HEK293 (cell line): ENCODE measurements around the gene TMEM236.

ENCODE experiments used
- CTCF ChIA-PET: fragments of 350-600 bp; formaldehyde crosslinking; extraction: SDS; loops from one replicate; lab custom pipeline; 2021; ENCODE audit warnings: antibody characterized with exemption; lab: Yijun Ruan, JAX
- POLR2A ChIA-PET: fragments of 300-600 bp; formaldehyde crosslinking; extraction: SDS; loops from one replicate; lab custom pipeline; 2020; ENCODE audit warnings: antibody characterized with exemption, inconsistent platforms; lab: Yijun Ruan, JAX
- H3K27ac ChIP-seq: fragments of 200-500 bp; sonication (Bioruptor generic); 2 replicates; pipeline ENCODE4 v1.5.1; 2014; ENCODE audit warnings: low read depth, low read length, control low read depth, inconsistent platforms; ENCODE audit errors: extremely low read depth
- H3K36me3 ChIP-seq, 2 experiments: fragments of 200-500 bp in 1 of 2; sonication (Bioruptor generic) in 1 of 2; 1 replicate in 1 of 2; 2 replicates in 1 of 2; pipeline ENCODE4 v1.5.1; 2014 to 2017; ENCODE audit warnings: inconsistent platforms in 2 of 2, low read length in 2 of 2; ENCODE audit not compliant: control insufficient read depth in 2 of 2, insufficient read depth in 1 of 2
- H3K4me1 ChIP-seq: fragments of 200-500 bp; sonication (Bioruptor generic); 2 replicates; pipeline ENCODE4 v1.5.1; 2014; ENCODE audit warnings: mild to moderate bottlenecking, low read length, inconsistent platforms; ENCODE audit not compliant: control insufficient read depth, insufficient read depth
- H3K4me3 ChIP-seq: 2 replicates; pipeline ENCODE4 v1.5.1; 2011; ENCODE audit warnings: low read depth, mild to moderate bottlenecking, control low read depth, low read length, moderate library complexity
- H3K9me3 ChIP-seq: fragments of 200-500 bp; sonication (Bioruptor generic); 2 replicates; pipeline ENCODE4 v1.5.1; 2014; ENCODE audit warnings: low read depth, low read length, inconsistent platforms; ENCODE audit not compliant: control insufficient read depth, insufficient read depth
- EGR2 ChIP-seq: fragments of 450-650 bp; formaldehyde crosslinking; IDR thresholded peaks from 2 replicates; pipeline ENCODE4 v1.5.1; 2016; ENCODE audit warnings: low read depth, missing biosample characterization, missing genetic modification characterization
- GLIS1 ChIP-seq: fragments of 450-650 bp; formaldehyde crosslinking; IDR thresholded peaks from 2 replicates; pipeline ENCODE4 v1.5.1; 2016; ENCODE audit warnings: missing biosample characterization, missing genetic modification characterization
- IKZF3 ChIP-seq: fragments of 450-650 bp; IDR thresholded peaks from 2 replicates; pipeline ENCODE4 v1.5.0; 2018; ENCODE audit warnings: missing biosample characterization, mild to moderate bottlenecking, missing genetic modification characterization, moderate library complexity
- KLF1 ChIP-seq: fragments of 450-650 bp; formaldehyde crosslinking; IDR thresholded peaks from 2 replicates; pipeline ENCODE4 v1.5.1; 2016; ENCODE audit warnings: missing biosample characterization, missing genetic modification characterization
- ZFHX2 ChIP-seq: fragments of 450-650 bp; formaldehyde crosslinking; conservative IDR thresholded peaks from 2 replicates; pipeline ENCODE4 v1.5.1; 2016; ENCODE audit warnings: missing biosample characterization, missing genetic modification characterization
- ZIC2 ChIP-seq: fragments of 450-650 bp; formaldehyde crosslinking; IDR thresholded peaks from 2 replicates; pipeline ENCODE4 v1.5.1; 2016; ENCODE audit warnings: missing biosample characterization, missing genetic modification characterization
- ZNF433 ChIP-seq: fragments of 450-650 bp; formaldehyde crosslinking; IDR thresholded peaks from 2 replicates; pipeline ENCODE4 v1.5.1; 2016; ENCODE audit warnings: missing biosample characterization, missing genetic modification characterization, low read depth
- ZNF585B ChIP-seq: fragments of 450-650 bp; formaldehyde crosslinking; IDR thresholded peaks from 2 replicates; pipeline ENCODE4 v1.5.1; 2016; ENCODE audit warnings: missing biosample characterization, missing genetic modification characterization
- ZNF596 ChIP-seq: fragments of 450-650 bp; IDR thresholded peaks from 2 replicates; pipeline ENCODE4 v1.5.0; 2018; ENCODE audit warnings: missing biosample characterization, mild to moderate bottlenecking, missing genetic modification characterization, moderate library complexity
- ZNF654 ChIP-seq: fragments of 450-650 bp; formaldehyde crosslinking; IDR thresholded peaks from 2 replicates; pipeline ENCODE4 v1.5.1; 2016; ENCODE audit warnings: low read depth, missing biosample characterization, missing genetic modification characterization
- ZNF704 ChIP-seq: fragments of 450-650 bp; formaldehyde crosslinking; IDR thresholded peaks from 2 replicates; pipeline ENCODE4 v1.5.1; 2016; ENCODE audit warnings: missing biosample characterization, missing genetic modification characterization
- ZNF76 ChIP-seq: fragments of 450-650 bp; formaldehyde crosslinking; IDR thresholded peaks from 2 replicates; pipeline ENCODE4; 2016; ENCODE audit warnings: low read depth, missing biosample characterization, missing genetic modification characterization, borderline replicate concordance
- TF ChIP-seq, protein P1 (sequence below): fragments of 450-650 bp; formaldehyde crosslinking; IDR thresholded peaks from 2 replicates; pipeline ENCODE4 v1.5.1; 2016; ENCODE audit warnings: missing biosample characterization, missing genetic modification characterization
- TF ChIP-seq, protein P2 (sequence below): fragments of 450-650 bp; IDR thresholded peaks from 2 replicates; pipeline ENCODE4 v1.5.1; 2018; ENCODE audit warnings: missing biosample characterization, mild to moderate bottlenecking, missing genetic modification characterization
- TF ChIP-seq, protein P3 (sequence below): fragments of 450-650 bp; formaldehyde crosslinking; IDR thresholded peaks from 2 replicates; pipeline ENCODE4 v1.5.1; 2016; ENCODE audit warnings: missing biosample characterization, missing genetic modification characterization
- TF ChIP-seq, protein P4 (sequence below): fragments of 450-650 bp; formaldehyde crosslinking; IDR thresholded peaks from 2 replicates; pipeline ENCODE4 v1.5.0; 2017; ENCODE audit warnings: missing biosample characterization, missing genetic modification characterization, borderline replicate concordance
- TF ChIP-seq, protein P5 (sequence below): fragments of 450-650 bp; formaldehyde crosslinking; IDR thresholded peaks from 2 replicates; pipeline ENCODE4 v1.5.1; 2016; ENCODE audit warnings: missing biosample characterization, missing genetic modification characterization

TMEM236 gene

DNA sequence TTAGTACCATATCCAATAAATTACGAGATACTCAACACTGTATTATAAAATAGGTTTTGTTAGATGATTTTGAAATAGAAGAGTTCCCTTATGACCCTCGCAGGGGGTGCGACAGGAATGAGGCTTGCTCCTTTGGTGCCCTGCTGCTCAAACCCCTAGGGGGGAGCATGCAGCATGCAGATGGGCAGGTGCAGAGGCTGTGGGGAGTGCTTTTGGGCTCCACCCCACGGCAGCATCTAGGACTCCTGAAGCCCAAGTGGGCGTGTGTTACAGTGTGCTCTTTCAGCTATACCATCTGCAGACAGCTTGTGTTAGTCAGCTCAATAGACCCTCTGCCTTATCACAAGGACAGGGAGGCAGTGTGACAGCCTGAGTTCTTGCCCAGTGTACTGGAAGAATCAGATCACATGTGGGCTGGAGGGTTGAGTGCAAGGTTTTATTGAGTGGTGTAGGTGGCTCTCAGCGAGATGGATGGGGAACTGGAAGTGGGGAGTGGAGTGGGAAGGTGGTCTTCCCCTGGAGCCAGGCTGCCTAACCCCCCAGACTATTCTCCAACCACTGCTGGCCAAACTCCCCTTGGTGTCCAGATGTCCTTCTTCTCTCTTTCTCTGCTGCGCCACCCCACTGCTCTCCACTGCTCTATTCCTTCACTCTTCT lies 54.0 kb downstream of the TMEM236 start:
- Histone ChIP-seq H3K4me3 (no peak overlapping the region), H3K27ac (no peak overlapping the region), H3K36me3 (no peaks in the 10 kb centered on the region), H3K9me3 (no peaks in the 10 kb centered on the region), H3K4me1 (no peaks in the 10 kb centered on the region)
- no peak for TF ChIP-seq ZNF433
- TF ChIP-seq ZNF654 (tag by site-specific recombination): peak; percentile 11; the same call in 1 of the 2 replicates
- no peak for TF ChIP-seq ZNF704 (tag by site-specific recombination)
- TF ChIP-seq ZNF76 (tag by site-specific recombination): no peak
- TF ChIP-seq, protein P1, sequence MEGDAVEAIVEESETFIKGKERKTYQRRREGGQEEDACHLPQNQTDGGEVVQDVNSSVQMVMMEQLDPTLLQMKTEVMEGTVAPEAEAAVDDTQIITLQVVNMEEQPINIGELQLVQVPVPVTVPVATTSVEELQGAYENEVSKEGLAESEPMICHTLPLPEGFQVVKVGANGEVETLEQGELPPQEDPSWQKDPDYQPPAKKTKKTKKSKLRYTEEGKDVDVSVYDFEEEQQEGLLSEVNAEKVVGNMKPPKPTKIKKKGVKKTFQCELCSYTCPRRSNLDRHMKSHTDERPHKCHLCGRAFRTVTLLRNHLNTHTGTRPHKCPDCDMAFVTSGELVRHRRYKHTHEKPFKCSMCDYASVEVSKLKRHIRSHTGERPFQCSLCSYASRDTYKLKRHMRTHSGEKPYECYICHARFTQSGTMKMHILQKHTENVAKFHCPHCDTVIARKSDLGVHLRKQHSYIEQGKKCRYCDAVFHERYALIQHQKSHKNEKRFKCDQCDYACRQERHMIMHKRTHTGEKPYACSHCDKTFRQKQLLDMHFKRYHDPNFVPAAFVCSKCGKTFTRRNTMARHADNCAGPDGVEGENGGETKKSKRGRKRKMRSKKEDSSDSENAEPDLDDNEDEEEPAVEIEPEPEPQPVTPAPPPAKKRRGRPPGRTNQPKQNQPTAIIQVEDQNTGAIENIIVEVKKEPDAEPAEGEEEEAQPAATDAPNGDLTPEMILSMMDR: peak; percentile 51
- TF ChIP-seq GLIS1: no peak
- TF ChIP-seq IKZF3 (tag by site-specific recombination): no peak
- peak; percentile 72 for TF ChIP-seq ZFHX2 (tag by site-specific recombination)
- 0 out of 2 replicates have a peak, but pooled peaks have one; percentile 9 for TF ChIP-seq ZIC2 (tag by site-specific recombination)
- TF ChIP-seq, protein P2, sequence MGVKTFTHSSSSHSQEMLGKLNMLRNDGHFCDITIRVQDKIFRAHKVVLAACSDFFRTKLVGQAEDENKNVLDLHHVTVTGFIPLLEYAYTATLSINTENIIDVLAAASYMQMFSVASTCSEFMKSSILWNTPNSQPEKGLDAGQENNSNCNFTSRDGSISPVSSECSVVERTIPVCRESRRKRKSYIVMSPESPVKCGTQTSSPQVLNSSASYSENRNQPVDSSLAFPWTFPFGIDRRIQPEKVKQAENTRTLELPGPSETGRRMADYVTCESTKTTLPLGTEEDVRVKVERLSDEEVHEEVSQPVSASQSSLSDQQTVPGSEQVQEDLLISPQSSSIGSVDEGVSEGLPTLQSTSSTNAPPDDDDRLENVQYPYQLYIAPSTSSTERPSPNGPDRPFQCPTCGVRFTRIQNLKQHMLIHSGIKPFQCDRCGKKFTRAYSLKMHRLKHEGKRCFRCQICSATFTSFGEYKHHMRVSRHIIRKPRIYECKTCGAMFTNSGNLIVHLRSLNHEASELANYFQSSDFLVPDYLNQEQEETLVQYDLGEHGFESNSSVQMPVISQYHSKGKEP (tag by site-specific recombination): peak; percentile 40; the same call in 1 of the 2 replicates
- 0 out of 2 replicates have a peak, but pooled peaks have one; percentile 32 for TF ChIP-seq KLF1
- peak; percentile 34 for TF ChIP-seq EGR2 (tag by site-specific recombination)
- ChIA-PET CTCF (interaction anchor here (0.6 to 0.7 kb wide), 5 partner anchors 99 to 418 kb away, joined by 3 to 5 read pairs (median 4); no protein-coding TSS in a partner anchor), POLR2A (no interaction called here)

DNA sequence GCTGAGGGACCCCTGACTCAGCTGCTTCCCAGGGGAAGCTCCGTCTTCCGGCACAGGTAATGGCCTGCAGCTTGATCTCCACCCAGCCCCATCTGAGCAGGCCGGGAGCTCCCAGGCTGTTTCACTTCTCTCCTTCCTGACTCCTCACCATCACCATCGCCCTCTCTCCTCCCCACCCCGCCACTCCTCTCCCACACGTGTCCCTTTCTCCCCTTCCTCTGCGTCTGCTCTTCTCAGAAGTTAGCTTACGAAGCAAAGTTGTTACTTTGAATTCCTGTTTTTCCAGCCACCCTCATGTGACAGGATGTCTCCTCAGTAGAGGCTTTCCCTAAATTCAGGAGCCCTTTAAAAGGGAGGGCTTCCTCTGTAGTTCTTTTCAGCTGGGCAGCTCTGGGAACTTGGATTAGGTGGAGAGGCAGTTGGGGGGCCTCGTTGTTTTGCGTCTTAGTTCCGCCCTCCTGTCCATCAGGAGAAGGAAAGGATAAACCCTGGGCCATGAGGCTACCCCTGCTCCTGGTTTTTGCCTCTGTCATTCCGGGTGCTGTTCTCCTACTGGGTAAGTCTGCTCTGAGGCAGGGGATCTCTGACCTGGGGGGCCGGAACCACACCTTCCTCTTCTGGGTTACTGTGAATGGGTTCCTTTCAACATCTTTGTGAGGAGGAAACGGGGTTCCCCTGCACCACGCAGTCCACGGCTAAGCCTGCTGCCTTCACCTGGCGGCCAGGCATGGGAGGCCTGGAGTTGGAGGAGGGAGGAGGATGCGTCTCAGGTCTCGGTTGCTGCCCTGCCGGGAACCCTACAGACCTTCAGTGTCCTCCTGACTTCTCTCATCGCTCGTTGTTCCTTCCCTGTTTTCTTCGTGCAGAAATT lies 57.2 kb downstream of the TMEM236 start, which contains the start of gene MRC1:
MRC1 (plus strand) TSS at position 378 of the 871 bp plus-strand sequence; CDS start at position 496, 118 bp downstream.
- no peaks in the 10 kb centered on the region for H3K9me3 ChIP-seq
- TF ChIP-seq, protein P3, sequence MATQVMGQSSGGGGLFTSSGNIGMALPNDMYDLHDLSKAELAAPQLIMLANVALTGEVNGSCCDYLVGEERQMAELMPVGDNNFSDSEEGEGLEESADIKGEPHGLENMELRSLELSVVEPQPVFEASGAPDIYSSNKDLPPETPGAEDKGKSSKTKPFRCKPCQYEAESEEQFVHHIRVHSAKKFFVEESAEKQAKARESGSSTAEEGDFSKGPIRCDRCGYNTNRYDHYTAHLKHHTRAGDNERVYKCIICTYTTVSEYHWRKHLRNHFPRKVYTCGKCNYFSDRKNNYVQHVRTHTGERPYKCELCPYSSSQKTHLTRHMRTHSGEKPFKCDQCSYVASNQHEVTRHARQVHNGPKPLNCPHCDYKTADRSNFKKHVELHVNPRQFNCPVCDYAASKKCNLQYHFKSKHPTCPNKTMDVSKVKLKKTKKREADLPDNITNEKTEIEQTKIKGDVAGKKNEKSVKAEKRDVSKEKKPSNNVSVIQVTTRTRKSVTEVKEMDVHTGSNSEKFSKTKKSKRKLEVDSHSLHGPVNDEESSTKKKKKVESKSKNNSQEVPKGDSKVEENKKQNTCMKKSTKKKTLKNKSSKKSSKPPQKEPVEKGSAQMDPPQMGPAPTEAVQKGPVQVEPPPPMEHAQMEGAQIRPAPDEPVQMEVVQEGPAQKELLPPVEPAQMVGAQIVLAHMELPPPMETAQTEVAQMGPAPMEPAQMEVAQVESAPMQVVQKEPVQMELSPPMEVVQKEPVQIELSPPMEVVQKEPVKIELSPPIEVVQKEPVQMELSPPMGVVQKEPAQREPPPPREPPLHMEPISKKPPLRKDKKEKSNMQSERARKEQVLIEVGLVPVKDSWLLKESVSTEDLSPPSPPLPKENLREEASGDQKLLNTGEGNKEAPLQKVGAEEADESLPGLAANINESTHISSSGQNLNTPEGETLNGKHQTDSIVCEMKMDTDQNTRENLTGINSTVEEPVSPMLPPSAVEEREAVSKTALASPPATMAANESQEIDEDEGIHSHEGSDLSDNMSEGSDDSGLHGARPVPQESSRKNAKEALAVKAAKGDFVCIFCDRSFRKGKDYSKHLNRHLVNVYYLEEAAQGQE (tag by site-specific recombination): no peak
- TF ChIP-seq, protein P4, sequence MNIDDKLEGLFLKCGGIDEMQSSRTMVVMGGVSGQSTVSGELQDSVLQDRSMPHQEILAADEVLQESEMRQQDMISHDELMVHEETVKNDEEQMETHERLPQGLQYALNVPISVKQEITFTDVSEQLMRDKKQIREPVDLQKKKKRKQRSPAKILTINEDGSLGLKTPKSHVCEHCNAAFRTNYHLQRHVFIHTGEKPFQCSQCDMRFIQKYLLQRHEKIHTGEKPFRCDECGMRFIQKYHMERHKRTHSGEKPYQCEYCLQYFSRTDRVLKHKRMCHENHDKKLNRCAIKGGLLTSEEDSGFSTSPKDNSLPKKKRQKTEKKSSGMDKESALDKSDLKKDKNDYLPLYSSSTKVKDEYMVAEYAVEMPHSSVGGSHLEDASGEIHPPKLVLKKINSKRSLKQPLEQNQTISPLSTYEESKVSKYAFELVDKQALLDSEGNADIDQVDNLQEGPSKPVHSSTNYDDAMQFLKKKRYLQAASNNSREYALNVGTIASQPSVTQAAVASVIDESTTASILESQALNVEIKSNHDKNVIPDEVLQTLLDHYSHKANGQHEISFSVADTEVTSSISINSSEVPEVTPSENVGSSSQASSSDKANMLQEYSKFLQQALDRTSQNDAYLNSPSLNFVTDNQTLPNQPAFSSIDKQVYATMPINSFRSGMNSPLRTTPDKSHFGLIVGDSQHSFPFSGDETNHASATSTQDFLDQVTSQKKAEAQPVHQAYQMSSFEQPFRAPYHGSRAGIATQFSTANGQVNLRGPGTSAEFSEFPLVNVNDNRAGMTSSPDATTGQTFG (tag by site-specific recombination): no peak
- TF ChIP-seq, protein P5, sequence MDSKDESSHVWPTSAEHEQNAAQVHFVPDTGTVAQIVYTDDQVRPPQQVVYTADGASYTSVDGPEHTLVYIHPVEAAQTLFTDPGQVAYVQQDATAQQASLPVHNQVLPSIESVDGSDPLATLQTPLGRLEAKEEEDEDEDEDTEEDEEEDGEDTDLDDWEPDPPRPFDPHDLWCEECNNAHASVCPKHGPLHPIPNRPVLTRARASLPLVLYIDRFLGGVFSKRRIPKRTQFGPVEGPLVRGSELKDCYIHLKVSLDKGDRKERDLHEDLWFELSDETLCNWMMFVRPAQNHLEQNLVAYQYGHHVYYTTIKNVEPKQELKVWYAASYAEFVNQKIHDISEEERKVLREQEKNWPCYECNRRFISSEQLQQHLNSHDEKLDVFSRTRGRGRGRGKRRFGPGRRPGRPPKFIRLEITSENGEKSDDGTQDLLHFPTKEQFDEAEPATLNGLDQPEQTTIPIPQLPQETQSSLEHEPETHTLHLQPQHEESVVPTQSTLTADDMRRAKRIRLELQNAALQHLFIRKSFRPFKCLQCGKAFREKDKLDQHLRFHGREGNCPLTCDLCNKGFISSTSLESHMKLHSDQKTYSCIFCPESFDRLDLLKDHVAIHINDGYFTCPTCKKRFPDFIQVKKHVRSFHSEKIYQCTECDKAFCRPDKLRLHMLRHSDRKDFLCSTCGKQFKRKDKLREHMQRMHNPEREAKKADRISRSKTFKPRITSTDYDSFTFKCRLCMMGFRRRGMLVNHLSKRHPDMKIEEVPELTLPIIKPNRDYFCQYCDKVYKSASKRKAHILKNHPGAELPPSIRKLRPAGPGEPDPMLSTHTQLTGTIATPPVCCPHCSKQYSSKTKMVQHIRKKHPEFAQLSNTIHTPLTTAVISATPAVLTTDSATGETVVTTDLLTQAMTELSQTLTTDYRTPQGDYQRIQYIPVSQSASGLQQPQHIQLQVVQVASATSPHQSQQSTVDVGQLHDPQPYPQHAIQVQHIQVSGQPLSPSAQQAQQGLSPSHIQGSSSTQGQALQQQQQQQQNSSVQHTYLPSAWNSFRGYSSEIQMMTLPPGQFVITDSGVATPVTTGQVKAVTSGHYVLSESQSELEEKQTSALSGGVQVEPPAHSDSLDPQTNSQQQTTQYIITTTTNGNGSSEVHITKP: no peak
- no peak for TF ChIP-seq ZNF596 (tag by site-specific recombination)
- no peak for TF ChIP-seq ZNF585B (tag by site-specific recombination)
- no peak within 1 kb of the TSS for H3K27ac ChIP-seq
- POLR2A ChIA-PET: no interaction called here
- H3K36me3 ChIP-seq: no peaks in the 10 kb centered on the region
- CTCF ChIA-PET: interaction anchor here (0.7 kb wide), 1 partner anchor 16 kb away, joined by 3 read pairs; no protein-coding TSS in a partner anchor
- H3K4me3 ChIP-seq: no peak within 1 kb of the TSS
- no peaks in the 10 kb centered on the region for H3K4me1 ChIP-seq
